GM18505 (cell line): ENCODE measurements around the gene CADPS2.

ENCODE experiments used
- ATAC-seq: cut with Tn5 transposase; IDR thresholded peaks from one replicate; pipeline ENCODE4 v1.9.1; 2021; ENCODE audit not compliant: unreplicated experiment
- POLR2A ChIP-seq: IDR thresholded peaks from 4 replicates; pipeline ENCODE4 v1.6.1; 2011; ENCODE audit warnings: borderline replicate concordance; ENCODE audit not compliant: insufficient read depth, insufficient read length; ENCODE audit errors: extremely low read depth

CADPS2 gene

GRCh38 chr7:122602800-122603199 is 283.5 kb downstream of the CADPS2 start:
- TF ChIP-seq POLR2A, result no peak
- ATAC-seq, result no peak

DNA sequence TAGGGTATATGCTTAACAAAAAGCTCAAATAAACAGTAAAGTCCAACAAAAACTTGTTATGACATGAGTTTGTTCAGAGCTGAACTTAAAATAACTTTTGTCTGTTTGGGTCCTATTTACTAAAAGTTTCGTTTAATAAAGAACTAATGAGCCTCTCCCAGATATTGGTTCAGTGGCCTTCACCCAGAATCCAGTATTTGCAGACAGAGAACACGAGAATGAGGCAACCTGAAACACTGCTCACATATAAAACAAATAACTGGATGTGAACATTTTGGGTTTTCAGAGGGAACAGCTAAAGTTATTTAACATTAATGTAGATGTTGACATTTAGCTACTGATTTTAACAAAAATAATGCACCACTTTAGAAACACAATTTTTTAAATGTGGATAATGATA is 285.6 kb downstream of the CADPS2 start:
- TF ChIP-seq POLR2A, result no peak
- ATAC-seq, result no peak

DNA sequence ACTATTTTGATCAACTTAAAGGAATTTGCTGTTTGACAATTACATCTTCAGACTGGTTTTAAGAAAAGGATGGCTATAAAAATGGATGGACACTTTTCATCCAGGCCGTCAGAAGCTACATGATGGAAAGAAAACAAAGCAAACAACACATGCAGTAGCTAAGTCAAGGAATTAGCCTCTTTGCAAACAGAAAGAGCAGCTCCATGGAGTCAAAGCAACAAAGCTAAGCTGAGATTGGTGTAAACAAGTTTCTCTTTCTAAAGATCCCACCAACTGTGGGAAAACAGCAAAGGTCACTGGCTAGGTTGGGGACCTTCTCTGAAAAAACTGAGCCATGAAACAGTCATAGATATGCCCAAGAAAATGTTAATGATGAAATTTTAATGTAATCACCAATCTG is 286.2 kb downstream of the CADPS2 start:
- no peak for ATAC-seq
- TF ChIP-seq POLR2A, result no peak

DNA sequence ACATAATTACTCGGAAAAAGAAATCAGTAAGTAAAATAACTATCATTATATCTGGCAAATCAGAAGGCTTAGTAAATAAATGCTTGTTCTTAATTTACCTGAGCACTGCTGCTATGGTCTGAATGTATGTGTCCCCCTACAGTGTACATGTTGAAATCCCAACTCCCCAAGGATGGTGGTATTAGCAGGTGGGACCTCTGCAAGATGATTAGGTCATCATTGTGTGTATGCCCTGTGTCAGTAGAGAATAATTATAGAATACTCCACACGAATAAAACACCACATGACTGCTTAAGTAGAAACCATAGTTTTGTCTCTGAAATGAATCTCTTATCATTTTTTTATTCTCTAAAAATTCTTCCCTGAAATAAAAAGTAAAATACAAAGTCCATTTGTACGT is 289.0 kb downstream of the CADPS2 start:
- no peak for TF ChIP-seq POLR2A
- ATAC-seq, result no peak

DNA sequence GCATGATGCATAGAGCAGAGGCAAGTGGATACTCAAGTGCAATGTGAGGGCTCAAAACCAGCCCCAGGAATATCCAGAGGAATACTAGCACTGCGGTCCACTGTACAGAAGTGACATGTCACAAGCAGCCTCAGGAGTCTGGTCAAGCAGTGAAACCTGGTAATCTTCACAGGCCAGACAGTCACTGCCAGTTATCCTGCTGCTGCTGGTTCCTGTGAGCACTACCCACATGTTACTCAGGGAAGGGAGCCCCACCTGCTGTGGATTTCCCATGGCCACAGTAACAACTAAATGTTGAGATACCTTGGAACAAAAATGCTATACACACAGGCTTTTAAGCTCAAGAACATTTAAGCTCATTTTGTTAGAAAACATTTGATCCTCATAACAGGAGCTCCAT is 290.4 kb downstream of the CADPS2 start:
- TF ChIP-seq POLR2A, result no peak
- no peak for ATAC-seq

DNA sequence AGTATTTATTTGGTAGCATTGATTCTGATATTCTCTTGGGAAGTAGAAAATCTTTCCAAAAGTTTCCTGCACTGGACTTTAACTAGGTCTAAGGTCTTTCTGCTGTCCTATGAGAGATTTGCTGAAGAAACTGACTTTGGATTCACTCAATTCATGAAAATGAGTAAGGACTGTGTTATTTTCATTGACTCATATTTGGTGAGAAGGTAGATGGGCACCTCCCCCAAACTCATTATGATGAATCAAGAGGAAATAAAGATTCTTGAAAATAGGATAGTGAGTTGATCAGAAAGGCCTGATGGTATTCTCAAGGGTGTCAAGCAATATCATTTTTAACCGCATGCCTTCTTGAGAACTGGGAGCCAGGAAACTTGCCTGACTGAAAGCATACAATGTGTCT is 297.6 kb downstream of the CADPS2 start:
- ATAC-seq, result no peak
- TF ChIP-seq POLR2A, result no peak

DNA sequence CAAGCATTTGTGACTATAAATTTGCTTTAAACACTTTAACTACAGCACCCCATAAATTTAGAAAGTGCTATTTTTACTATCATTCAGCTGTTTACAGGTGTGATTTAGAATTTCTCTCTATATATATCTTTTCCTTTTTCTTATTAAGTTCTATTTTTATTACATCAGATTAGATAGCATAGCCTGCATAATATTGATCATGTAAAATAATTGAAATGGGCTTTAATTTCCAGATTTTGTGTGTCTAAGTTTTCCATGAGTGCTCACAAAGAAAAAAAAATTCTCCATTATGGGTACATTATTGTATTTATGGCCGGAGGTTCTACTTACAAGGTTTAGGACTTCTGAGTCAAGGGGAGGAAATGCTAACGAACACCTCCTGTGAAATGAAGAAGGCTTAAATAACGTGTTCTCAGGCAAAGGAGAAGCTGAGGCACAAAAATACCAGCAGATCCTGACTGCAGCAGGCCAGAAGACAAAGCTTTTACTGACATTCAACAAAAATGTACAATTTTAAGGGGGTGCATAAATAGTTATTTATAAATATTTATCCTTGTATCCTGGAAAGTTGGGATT is 301.5 kb downstream of the CADPS2 start:
- ATAC-seq, result no peak
- TF ChIP-seq POLR2A, result no peak

DNA sequence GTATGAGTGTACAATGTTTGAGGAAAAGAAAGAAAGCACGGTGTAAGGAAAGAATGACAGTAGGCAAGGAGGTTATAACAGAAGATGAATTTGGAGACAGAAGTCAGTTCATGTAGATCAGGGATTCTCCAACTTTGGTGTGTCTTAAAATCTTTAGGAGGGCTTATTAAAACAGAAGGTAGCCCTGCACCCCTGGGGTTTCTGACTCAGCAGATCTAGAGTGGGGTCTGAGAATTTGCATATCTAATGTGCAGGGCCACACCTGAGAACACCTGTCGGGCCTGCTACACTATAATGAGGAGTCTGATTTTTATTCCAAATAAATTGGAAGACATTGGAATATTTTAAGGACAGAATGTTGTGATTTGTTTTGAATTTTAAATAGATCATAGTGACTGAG is 307.9 kb downstream of the CADPS2 start:
- no peak for TF ChIP-seq POLR2A
- ATAC-seq, result no peak

DNA sequence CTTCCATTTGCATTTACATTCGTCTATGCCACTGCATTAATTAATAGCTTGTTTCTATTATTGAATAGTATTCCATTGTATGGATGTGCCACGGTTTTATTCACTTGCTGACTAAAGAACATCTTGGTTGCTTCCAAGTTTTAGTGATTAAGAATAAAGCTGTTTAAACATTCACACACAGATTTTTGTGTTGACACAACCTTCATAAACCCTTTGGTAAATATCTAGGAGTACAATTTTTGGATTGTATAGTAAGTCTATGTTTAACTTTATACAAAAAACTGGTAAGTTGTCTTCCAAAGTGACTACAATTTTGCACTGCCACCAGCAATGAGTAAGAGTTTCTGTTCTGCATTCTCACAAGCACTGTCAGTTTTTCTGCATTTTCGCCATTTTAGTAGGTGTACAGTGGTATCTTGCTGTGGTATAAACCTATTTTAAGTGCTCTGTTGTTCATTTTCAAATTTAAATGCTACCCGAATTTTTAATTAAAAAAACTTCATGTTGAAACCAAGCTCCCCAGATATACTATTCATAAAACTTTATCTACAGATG is 308.7 kb downstream of the CADPS2 start:
- TF ChIP-seq POLR2A, result no peak
- no peak for ATAC-seq

DNA sequence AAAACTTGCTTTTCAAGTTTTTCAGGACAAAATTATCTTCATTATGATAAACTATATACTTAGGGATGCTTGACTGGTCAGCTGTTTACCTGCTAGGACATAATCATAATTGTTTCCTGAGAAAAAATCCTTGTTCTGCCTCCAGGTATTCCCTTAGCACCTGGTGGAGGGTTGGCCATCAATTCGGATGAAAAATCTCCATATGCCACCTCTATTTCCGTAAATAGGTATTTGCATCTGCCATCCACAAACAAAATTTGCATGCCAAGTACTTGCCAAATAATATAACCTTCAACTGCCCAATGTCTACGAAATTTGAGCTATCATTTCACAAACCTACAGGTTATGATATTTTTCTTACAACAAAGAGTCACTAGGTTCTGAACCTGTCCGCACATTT is 313.6 kb downstream of the CADPS2 start:
- no peak for TF ChIP-seq POLR2A
- ATAC-seq, result no peak

DNA sequence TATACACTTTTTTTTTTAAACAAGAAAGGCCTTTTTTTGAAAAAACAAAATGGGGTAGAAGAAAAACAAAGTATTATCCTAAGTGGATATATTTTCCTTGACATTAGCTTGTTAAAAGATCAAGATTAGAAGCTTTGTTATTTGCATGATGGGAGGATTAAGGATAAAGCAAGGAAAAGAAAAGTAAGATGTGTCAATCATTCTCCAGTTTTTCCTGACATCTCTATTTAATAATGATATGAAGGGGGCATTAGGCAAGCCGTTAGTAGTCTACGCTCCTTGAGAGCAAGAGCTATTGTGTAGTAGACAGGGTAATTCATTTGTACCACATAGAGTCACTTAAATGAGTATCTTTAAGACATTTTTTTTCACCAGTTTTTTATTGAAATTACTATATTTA is 324.9 kb downstream of the CADPS2 start:
- TF ChIP-seq POLR2A, result no peak
- ATAC-seq, result no peak

DNA sequence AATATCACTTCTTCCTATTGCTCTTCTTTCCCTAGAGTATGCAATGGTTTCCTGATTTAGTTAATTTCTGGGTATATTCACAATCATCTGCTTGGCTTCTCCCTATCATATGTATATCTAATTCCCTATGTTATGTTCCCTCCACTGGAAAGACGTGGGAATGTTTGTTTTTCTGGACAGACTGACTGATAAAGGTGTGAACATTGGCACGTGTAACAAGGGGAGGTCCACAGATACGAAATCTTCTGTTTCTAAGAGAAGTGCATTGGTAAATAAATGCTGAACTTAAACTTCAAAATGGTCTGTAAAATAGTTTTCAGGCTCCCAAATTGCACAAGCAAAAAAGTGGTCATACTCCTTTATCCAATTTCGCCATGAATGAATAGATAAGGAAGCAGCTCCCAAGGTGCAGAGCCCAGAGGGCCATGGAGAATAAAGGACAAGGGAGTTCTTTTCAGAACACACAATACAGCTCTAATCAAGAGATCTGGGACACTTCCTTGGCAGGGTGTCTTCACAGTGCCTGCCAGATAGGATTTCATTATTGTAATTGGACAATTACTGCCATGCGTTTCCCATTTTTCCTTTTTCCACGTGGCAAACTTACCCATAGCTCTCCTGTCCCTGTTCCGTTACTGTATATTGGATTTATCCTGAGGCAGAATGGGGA is 329.3 kb downstream of the CADPS2 start:
- no peak for TF ChIP-seq POLR2A
- ATAC-seq, result no peak

- TF ChIP-seq POLR2A, result no peak
- no peak for ATAC-seq
Observed at GRCh38 chr7:122556219-122556618, 330.0 kb downstream of the CADPS2 start.

- TF ChIP-seq POLR2A, result no peak
- ATAC-seq, result no peak
Observed at GRCh38 chr7:122553761-122554160, 332.5 kb downstream of the CADPS2 start.
